Bronchial epithelial cell (primary cell): ENCODE data around the gene PIF1. TPM values are rescaled to one million over a fixed set of nuclear protein-coding genes. Genes with fewer than 3 reads are reported as not detected.
A peak's percentile ranks its signal among the peaks of the same experiment; 100 is the strongest.

Source experiments
- DNase-seq: peaks from one replicate; pipeline ENCODE4 v3.0.0-alpha.2; 2010; ENCODE audit warnings: low read depth
- FAIRE-seq: peaks from 2 replicates; lab custom pipeline; 2011; peaks lifted over from hg19 to GRCh38; lab: Jason Lieb, UNC
- H3K27me3 ChIP-seq: 2 replicates; pipeline ENCODE4 v1.5.1; 2011; ENCODE audit warnings: low read length; ENCODE audit not compliant: control insufficient read depth, insufficient read depth
- H3K36me3 ChIP-seq: 2 replicates; pipeline ENCODE4 v1.5.1; 2011; ENCODE audit warnings: low read length; ENCODE audit not compliant: control insufficient read depth, insufficient read depth
- H3K4me3 ChIP-seq: 2 replicates; pipeline ENCODE4 v1.5.1; 2011; ENCODE audit warnings: mild to moderate bottlenecking, low read depth, low read length, control low read depth
- CTCF ChIP-seq: IDR thresholded peaks from 2 replicates; pipeline ENCODE4 v1.5.1; 2011; ENCODE audit warnings: mild to moderate bottlenecking, moderate library complexity, low read length, control low read depth, inconsistent platforms; ENCODE audit not compliant: insufficient read depth, severe bottlenecking
- total RNA-seq: library from RNA; depleted of rRNA; stranded (reverse); fragments of >200 nt; gene quantifications from 2 replicates; pipeline ENCODE4 v1.2.1, GENCODE V29; 2014

PIF1 gene
- total RNA-seq, 1 donor from 2014 or later: 0.26 TPM

GRCh38 chr15:64780600-64781156 is 44.8 kb downstream of the PIF1 start:
- DNase-seq (no peak), FAIRE-seq (no peak)
- Histone ChIP-seq H3K27me3 (peaks cover 6% of the 10 kb centered on the region), H3K36me3 (no peaks in the 10 kb centered on the region), H3K4me3 (no peak overlapping the region)
- no peak for TF ChIP-seq CTCF

GRCh38 chr15:64779630-64780029 is 45.8 kb downstream of the PIF1 start:
- no peaks in the 10 kb centered on the region for H3K36me3 ChIP-seq
- H3K27me3 ChIP-seq: peaks cover 6% of the 10 kb centered on the region
- FAIRE-seq (no peak), DNase-seq (no peak)
- TF ChIP-seq CTCF: no peak
- no peak overlapping the region for H3K4me3 ChIP-seq

- Histone ChIP-seq H3K4me3 (no peak overlapping the region), H3K27me3 (peaks cover 10% of the 10 kb centered on the region), H3K36me3 (no peaks in the 10 kb centered on the region)
- FAIRE-seq (no peak), DNase-seq (no peak)
- TF ChIP-seq CTCF: no peak
Measured at GRCh38 chr15:64779024-64779423, 46.4 kb downstream of the PIF1 start.

- no peak for TF ChIP-seq CTCF
- DNase-seq: no peak
- Histone ChIP-seq H3K4me3 (no peak overlapping the region), H3K27me3 (peaks cover 20% of the 10 kb centered on the region), H3K36me3 (no peaks in the 10 kb centered on the region)
- FAIRE-seq: no peak
Measured at GRCh38 chr15:64776402-64776786, 49.1 kb downstream of the PIF1 start.

GRCh38 chr15:64775551-64776401 is 49.7 kb downstream of the PIF1 start, which contains the start of gene RBPMS2:
RBPMS2 (minus strand) TSS chr15:64775589; CDS start chr15:64775319, 270 bp downstream.
- peaks cover 20% of the 10 kb centered on the region for H3K27me3 ChIP-seq
- H3K36me3 ChIP-seq: no peaks in the 10 kb centered on the region
- FAIRE-seq (no peak), DNase-seq (no peak)
- H3K4me3 ChIP-seq: peak within 1 kb of the TSS; percentile 24
- TF ChIP-seq CTCF: no peak
